Stomach (tissue), 4 donors: ENCODE data around the gene POT1.

ENCODE experiments used
- CTCF ChIP-seq, 7 experiments: fragments of 450-650 bp in 4 of 7; fragments of 200-600 bp in 3 of 7; sonication (generic) in 3 of 7; IDR thresholded peaks; one replicate each; pipeline ENCODE4 v1.5.1; 2016 to 2019; ENCODE audit warnings: antibody characterized with exemption in 7 of 7, control low read depth in 2 of 7, mild to moderate bottlenecking in 1 of 7
- EP300 ChIP-seq: sonication (generic); formaldehyde crosslinking; IDR thresholded peaks from one replicate; pipeline ENCODE4 v1.6.1; 2017; ENCODE audit warnings: antibody characterized with exemption

- TF ChIP-seq CTCF (IDR thresholded peaks at IDR 0.05) (no peak), EP300 (no peak)
Observed at GRCh38 chr7:124799448-124799847, 130.2 kb downstream of the POT1 start.
